Lower leg skin (tissue), 4 donors: ENCODE measurements around the gene CD81. TPM values are rescaled to one million over a fixed set of nuclear protein-coding genes. Genes with fewer than 3 reads are reported as not detected.

Experiments
- DNase-seq, 2 donors: peaks; one replicate each; pipeline ENCODE4 v3.0.0-alpha.2; 2019; ENCODE audit warnings: low spot score in 2 of 2
- H3K4me3 ChIP-seq: fragments of 200-600 bp; sonication (generic); 2 replicates; pipeline ENCODE4 v1.5.1; 2017; ENCODE audit warnings: mild to moderate bottlenecking, low read depth; ENCODE audit not compliant: poor library complexity, severe bottlenecking
- CTCF ChIP-seq, 3 donors: fragments of 450-650 bp; IDR thresholded peaks; one replicate each; pipeline ENCODE4 v1.5.1; 2016; ENCODE audit warnings: antibody characterized with exemption in 3 of 3, mild to moderate bottlenecking in 3 of 3, moderate library complexity in 2 of 3
- POLR2A ChIP-seq, 2 donors: fragments of 450-650 bp; IDR thresholded peaks; one replicate each; pipeline ENCODE4 v1.6.1; 2016 to 2017; ENCODE audit warnings: antibody characterized with exemption in 2 of 2, mild to moderate bottlenecking in 1 of 2, moderate library complexity in 1 of 2
- WGBS, 2 donors: methylation state at CpG; one replicate each; pipeline ENCODE4 v1.1.5; 2018; 5-methylcytosine and 5-hydroxymethylcytosine counted together
- intact Hi-C: fragments of 100-400 bp; cut with DNase I; formaldehyde crosslinking; loops from one replicate; pipeline ENCODE4 v1.15.0; 2023; ENCODE audit warnings: low total_unique reads
- total RNA-seq, 4 donors: library from RNA; depleted of rRNA; stranded (reverse); fragments of >200 nt; gene quantifications; one replicate each; pipeline ENCODE4 v1.1.0, GENCODE V29; 2016

The CD81 gene
- total RNA-seq, 4 donors from 2014 or later = 189 to 337 (median 250) TPM

GRCh38 chr11:2359557-2359956, 17.6 kb upstream of the CD81 start:
- intact Hi-C loops = no loop called here
- DNase-seq = peak in 1 of 2 donors; percentile 67

GRCh38 chr11:2360081-2360642, 16.9 kb upstream of the CD81 start:
- intact Hi-C loops = no loop called here
- no peak for TF ChIP-seq POLR2A (IDR thresholded peaks at IDR 0.05)
- no peak for TF ChIP-seq CTCF (IDR thresholded peaks at IDR 0.05)
- no peak for DNase-seq
- 94 to 95% methylated on average over 9 to 14 of the region's 14 CpGs for WGBS, 2 donors
- no peak overlapping the region for H3K4me3 ChIP-seq

More at GRCh38 chr11:2359557-2359956, 17.6 kb upstream of the CD81 start:
- TF ChIP-seq POLR2A (IDR thresholded peaks at IDR 0.05) = no peak
- TF ChIP-seq CTCF (IDR thresholded peaks at IDR 0.05) = no peak
- H3K4me3 ChIP-seq = no peak overlapping the region
- 91 to 92% methylated on average over 9 of the region's 9 CpGs for WGBS, 2 donors

- TF ChIP-seq CTCF (IDR thresholded peaks at IDR 0.05) (no peak), POLR2A (IDR thresholded peaks at IDR 0.05) (no peak)
- 78 to 83% methylated on average over 9 of the region's 9 CpGs for WGBS, 2 donors
- no peak overlapping the region for H3K4me3 ChIP-seq
- intact Hi-C loops = no loop called here
- no peak for DNase-seq
These were observed 15.5 kb upstream of the CD81 start for GRCh38 chr11:2361565-2361964.

- 91 to 97% methylated on average over 7 of the region's 7 CpGs for WGBS, 2 donors
- H3K4me3 ChIP-seq = no peak overlapping the region
- intact Hi-C loops = no loop called here
- DNase-seq = no peak
- TF ChIP-seq CTCF (IDR thresholded peaks at IDR 0.05) (no peak), POLR2A (IDR thresholded peaks at IDR 0.05) (no peak)
These were observed 14.7 kb upstream of the CD81 start for GRCh38 chr11:2362414-2362813.

GRCh38 chr11:2363130-2363529, 14.0 kb upstream of the CD81 start:
- DNase-seq = no peak
- WGBS, 2 donors = 93 to 96% methylated on average over 10 of the region's 10 CpGs
- no peak overlapping the region for H3K4me3 ChIP-seq
- no peak for TF ChIP-seq POLR2A (IDR thresholded peaks at IDR 0.05)
- TF ChIP-seq CTCF (IDR thresholded peaks at IDR 0.05) = no peak
- intact Hi-C loops = no loop called here
